Muscle layer of duodenum (tissue), 2 donors: ENCODE results near the gene OGFOD3.
"Not testable (repeated sequence)": the region's sequence is repeated elsewhere in the genome, so short reads cannot be mapped to it uniquely, and the experiment has no call there.

Experiments
- H3K27ac ChIP-seq: one replicate; pipeline ENCODE4 v1.7.0; 2013; ENCODE audit warnings: mild to moderate bottlenecking, low read length
- H3K27me3 ChIP-seq: one replicate; pipeline ENCODE4 v1.7.0; 2013; ENCODE audit warnings: low read depth, mild to moderate bottlenecking, control low read depth, low read length
- H3K36me3 ChIP-seq, 2 donors: one replicate each; pipeline ENCODE4 v1.7.0; 2013; ENCODE audit warnings: low read length in 2 of 2, control low read depth in 1 of 2, mild to moderate bottlenecking in 1 of 2; ENCODE audit not compliant: insufficient read depth in 2 of 2, control insufficient read depth in 1 of 2
- H3K4me1 ChIP-seq, 2 donors: one replicate each; pipeline ENCODE4 v1.7.0; 2013; ENCODE audit warnings: low read length in 2 of 2, mild to moderate bottlenecking in 2 of 2, control low read depth in 1 of 2, moderate library complexity in 1 of 2; ENCODE audit not compliant: insufficient read depth in 2 of 2, control insufficient read depth in 1 of 2
- H3K4me3 ChIP-seq, 2 donors: one replicate each; pipeline ENCODE4 v1.7.0; 2013; ENCODE audit warnings: low read length in 2 of 2, low read depth in 1 of 2, mild to moderate bottlenecking in 1 of 2
- H3K9me3 ChIP-seq, 2 donors: one replicate each; pipeline ENCODE4 v1.7.0; 2013; ENCODE audit warnings: low read length in 2 of 2, control low read depth in 1 of 2, mild to moderate bottlenecking in 1 of 2; ENCODE audit not compliant: control insufficient read depth in 1 of 2
- donor health status: healthy.

Gene OGFOD3

DNA sequence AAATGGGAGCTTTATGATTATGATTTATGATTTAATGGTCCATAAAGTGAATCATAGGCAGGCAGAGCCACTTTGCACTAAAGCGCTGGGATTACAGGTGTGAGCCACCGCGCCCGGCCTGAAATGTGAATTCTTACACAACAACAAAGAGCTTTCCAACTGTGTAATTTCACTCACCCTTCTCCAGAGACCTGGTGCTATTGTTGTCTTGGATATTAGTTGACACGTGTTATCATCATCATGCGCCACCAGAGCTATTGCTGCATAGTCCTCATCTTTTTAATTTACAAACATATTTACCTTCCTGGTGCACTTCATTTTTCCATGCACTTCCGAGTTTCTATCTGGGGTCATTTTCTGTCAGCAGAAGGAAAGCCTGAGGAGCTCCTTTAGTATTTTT, 51.6 kb downstream of the OGFOD3 start:
- H3K27me3 ChIP-seq = peaks cover 11% of the 10 kb centered on the region
- no peak overlapping the region for H3K27ac ChIP-seq
- H3K4me3 ChIP-seq = no peak overlapping the region
- peaks cover 0 to 16% of the 10 kb centered on the region in 2 donors for H3K4me1 ChIP-seq
- no peaks in the 10 kb centered on the region for H3K9me3 ChIP-seq
- H3K36me3 ChIP-seq = no peaks in the 10 kb centered on the region

DNA sequence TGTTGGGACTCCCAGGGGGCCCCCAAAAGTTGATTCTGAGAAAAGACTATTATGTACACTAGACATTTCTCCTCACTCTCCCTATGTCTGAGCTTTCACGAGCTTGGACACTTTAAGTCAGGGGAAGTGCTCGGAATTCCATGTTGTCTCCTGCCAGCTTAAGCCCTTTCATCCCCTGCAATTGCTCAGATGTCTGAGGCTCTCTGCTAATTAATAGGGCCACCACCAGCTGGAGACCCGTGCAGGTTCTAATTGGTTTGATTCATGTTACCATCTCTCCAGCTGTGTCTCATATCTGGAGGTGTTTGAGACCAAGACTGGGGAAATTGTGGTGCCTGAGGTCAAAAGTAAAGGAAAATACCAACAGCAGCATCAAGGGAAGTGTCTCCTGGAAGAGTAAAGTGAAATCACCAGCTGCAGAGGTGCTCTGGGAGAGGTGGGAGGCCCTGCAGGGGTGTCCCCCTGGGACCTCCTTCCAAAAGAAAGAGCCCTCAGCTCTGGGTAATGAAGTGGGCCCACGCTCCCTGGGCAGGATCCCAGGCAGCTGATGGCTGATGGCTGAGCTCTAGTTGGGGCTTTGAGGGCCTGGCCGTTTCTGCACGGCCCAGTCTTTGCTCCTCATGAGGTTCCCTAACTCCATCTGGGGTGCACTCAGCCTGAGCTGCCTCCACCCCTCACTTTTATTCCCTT, 52.6 kb downstream of the OGFOD3 start:
- peaks cover 0 to 6% of the 10 kb centered on the region in 2 donors for H3K4me1 ChIP-seq
- H3K27ac ChIP-seq = no peak overlapping the region
- peaks cover 4% of the 10 kb centered on the region for H3K27me3 ChIP-seq
- H3K4me3 ChIP-seq = no peak overlapping the region
- H3K9me3 ChIP-seq = no peaks in the 10 kb centered on the region
- no peaks in the 10 kb centered on the region for H3K36me3 ChIP-seq

DNA sequence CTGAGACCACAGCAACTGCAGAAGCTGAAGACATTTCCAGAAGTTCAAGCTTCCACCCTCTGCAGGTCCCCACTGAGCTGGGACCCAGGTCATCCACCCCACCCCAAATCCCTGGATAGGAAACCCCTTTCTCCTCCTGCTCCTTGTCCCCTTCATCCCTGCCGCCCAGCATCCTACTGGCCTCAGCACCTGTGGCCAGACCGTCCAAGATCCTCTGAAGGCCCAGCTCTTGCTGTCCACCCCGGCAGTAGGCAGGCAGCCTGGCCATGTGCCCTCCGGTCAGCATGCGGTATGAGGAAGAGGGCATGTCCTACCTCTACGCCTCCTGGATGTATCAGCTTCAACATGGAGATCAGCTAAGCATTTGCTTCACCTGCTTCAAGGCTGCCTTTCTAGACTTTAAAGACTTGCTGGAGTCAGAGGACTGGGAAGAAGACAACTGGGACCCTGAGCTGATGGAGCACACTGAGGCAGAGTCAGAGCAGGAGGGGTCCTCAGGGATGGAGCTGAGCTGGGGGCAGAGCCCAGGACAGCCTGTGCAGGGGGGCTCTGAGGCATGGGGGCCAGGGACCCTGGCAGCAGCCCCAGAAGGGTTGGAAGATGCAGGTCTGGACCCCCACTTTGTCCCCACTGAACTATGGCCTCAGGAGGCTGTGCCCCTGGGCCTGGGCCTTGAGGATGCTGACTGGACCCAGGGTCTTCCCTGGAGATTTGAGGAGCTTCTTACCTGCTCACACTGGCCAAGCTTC, 56.3 kb downstream of the OGFOD3 start:
- H3K27me3 ChIP-seq = peaks cover under 1% of the 10 kb centered on the region
- no peaks in the 10 kb centered on the region for H3K4me1 ChIP-seq
- H3K4me3 ChIP-seq = no peak overlapping the region
- H3K9me3 ChIP-seq = no peaks in the 10 kb centered on the region
- no peaks in the 10 kb centered on the region for H3K36me3 ChIP-seq
- H3K27ac ChIP-seq = no peak overlapping the region

DNA sequence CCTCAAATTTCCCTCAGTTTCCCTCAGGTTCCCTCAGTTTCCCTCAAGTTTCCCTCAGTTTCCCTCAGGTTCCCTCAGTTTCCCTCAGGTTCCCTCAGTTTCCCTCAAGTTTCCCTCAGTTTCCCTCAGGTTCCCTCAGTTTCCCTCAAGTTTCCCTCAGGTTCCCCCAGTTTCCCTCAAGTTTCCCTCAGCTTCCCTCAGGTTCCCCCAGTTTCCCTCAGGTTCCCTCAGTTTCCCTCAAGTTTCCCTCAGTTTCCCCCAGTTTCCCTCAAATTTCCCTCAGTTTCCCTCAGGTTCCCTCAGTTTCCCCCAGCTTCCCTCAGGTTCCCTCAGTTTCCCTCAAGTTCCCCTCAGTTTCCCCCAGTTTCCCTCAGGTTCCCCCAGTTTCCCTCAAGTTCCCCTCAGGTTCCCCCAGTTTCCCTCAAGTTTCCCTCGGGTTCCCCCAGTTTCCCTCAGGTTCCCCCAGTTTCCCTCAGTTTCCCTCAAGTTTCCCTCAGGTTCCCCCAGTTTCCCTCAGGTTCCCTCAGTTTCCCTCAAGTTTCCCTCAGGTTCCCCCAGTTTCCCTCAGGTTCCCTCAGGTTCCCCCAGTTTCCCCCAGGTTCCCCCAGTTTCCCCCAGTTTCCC, 58.8 kb downstream of the OGFOD3 start:
- not testable (repeated sequence) for H3K27ac ChIP-seq, H3K9me3 ChIP-seq, H3K27me3 ChIP-seq, H3K36me3 ChIP-seq, H3K4me1 ChIP-seq, H3K4me3 ChIP-seq

DNA sequence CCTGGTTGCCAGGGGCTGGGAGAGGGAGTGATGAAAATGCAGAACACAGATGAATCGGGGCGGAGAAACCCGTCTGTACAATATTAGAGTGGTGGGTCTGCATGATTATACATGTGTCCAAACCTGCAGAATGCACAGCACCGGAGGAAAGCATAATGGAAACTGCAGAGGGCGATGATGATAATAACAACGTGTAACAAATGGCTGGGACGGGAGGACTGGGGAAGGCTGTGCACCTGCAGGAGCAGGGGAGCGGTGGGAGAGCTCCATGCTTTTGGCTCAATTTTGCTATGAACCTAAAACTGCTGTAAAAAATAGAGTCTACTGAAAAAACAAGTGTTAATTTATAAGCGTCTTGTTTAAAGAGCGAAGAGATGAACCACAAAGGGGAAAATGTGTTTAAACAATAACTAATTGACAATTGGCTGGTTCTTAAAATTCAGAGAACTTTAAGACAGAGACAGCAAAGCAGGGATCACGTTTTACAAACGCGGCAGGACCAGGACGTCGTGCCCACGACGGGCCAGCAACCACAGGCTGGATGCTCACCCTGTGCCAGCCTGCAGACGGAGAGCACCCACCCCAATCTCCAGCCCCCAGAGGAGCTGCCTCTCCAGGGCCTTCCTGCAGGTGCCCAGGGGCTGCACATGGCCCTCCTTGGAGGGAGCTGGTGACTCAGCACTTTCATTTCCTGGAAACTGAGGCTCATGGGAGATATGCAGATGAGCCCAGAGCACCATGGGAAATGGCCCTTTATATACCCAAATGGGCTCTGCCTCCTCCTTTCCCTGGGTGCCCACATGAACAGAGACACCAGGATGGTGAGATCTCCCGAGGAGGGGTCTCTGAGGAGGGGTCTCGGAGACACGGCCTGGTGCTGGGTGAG, 59.7 kb downstream of the OGFOD3 start, which contains the start of gene TEX19:
TEX19 (plus strand) TSS at position 783 of the 886 bp plus-strand sequence. CDS start 2,904 bp downstream, outside the sequence.
- no peaks in the 10 kb centered on the region for H3K36me3 ChIP-seq
- no peak within 1 kb of the TSS for H3K4me3 ChIP-seq
- H3K4me1 ChIP-seq = peaks cover 0 to 8% of the 10 kb centered on the region in 2 donors
- H3K27ac ChIP-seq = no peak within 1 kb of the TSS
- peaks cover 6% of the 10 kb centered on the region for H3K27me3 ChIP-seq
- no peaks in the 10 kb centered on the region for H3K9me3 ChIP-seq

DNA sequence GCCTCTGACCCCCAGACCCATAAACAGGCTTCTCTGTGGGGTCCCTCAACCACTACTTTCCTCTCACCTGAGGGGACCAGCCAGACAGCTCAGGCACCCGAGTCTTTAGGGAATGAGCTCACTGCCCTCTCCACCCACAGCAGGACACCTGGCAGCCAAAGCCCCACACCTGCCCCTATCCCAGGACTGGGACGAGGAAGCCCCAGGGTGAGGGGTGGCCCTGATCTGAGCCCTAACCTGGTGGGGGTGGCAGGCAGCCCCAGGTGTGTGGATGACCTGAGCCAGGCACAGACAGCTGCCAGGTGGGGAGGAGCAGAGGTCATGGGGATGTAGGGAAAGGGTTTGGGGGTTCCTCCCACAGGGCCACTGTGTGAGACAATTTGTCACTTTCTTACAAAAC, 61.0 kb downstream of the OGFOD3 start:
- H3K4me3 ChIP-seq = no peak overlapping the region
- no peaks in the 10 kb centered on the region for H3K9me3 ChIP-seq
- peaks cover 0 to 8% of the 10 kb centered on the region in 2 donors for H3K4me1 ChIP-seq
- no peak overlapping the region for H3K27ac ChIP-seq
- H3K36me3 ChIP-seq = no peaks in the 10 kb centered on the region
- H3K27me3 ChIP-seq = peaks cover 6% of the 10 kb centered on the region

DNA sequence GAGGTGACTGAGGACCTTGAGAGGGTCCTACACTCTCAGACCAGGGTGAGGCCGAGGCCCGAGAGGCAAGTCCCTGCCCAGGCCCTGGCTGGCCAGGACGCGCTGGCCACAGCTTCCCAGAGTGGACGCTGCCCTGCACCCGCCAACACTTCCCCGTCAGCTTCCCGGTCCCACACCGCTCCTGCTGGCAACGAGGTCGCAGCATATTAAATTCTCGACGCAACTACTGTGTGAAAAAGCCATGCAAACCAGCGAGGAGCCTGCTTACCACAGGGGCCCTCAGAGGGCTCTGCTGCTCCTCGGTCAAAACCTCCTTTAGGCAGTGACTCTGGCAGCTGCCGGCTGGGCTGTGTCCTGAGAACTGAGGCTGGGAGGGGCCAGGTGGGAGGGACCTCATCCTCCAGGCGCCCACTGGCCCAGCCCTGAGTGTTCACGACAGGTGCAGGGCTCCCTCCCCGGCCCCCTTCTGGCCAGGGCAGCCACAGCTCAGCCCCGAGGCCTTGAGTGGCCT, 61.5 kb downstream of the OGFOD3 start:
- Histone ChIP-seq H3K27me3 (peaks cover 6% of the 10 kb centered on the region), H3K4me1 (peaks cover 0 to 10% of the 10 kb centered on the region in 2 donors), H3K36me3 (no peaks in the 10 kb centered on the region), H3K27ac (no peak overlapping the region), H3K9me3 (no peaks in the 10 kb centered on the region), H3K4me3 (no peak overlapping the region)

DNA sequence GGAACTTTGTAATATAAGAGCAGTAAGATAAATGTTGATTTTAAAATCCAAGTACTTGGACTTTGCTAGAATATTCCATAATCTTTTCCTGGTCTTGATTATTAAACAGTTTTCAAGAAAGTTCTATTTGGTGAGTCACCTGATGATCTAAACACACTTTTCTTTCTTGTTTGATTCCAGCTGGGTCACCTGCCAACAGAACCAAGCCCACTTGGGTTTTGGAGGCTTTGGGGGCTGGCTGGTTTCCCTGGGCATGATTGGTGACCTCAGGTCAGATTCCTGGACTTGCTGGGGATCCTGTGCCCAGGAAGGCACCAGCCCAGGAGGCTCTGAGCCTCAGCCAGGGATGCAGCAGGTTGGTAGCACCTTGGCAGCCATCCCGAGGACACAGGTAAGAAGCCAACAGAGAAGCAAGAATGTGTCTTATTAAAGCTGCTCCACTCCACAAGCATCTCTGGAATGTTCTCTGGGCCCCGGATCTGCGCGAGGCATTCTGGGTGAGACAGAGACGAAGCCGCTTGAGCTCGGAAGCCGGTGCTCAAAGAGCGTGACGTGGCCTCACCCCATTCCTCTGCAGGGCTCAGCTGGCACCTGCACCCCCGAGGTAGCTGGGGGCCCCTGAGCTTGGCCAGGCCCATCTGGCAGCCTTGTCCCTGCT, 62.5 kb downstream of the OGFOD3 start:
- Histone ChIP-seq H3K27me3 (peaks cover 6% of the 10 kb centered on the region), H3K4me1 (peaks cover 0 to 14% of the 10 kb centered on the region in 2 donors), H3K4me3 (no peak overlapping the region), H3K9me3 (no peaks in the 10 kb centered on the region), H3K36me3 (no peaks in the 10 kb centered on the region), H3K27ac (no peak overlapping the region)

DNA sequence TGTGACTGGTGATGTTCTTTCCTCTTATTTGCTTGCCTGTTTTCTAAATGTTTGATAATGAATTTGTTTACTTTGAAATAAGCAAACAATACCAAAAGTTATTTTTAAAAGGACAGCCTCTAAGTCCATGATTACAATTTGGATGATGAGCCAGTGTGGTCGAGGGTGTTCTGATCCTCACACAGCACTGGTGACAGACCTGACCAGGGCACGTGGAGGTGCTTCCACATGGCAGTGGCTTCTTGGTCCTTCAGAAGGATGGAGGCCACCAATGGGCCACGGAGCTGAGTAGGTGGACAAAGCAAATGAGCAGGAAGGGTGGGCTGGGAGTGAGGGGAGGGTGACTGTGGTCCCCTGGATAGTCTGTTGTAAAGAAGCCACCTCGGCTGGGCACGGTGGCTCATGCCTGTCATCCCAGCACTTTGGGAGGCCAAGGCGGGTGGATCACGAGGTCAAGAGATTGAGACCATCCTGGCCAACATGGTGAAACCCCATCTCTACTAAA, 63.5 kb downstream of the OGFOD3 start:
- H3K4me1 ChIP-seq = peaks cover 0 to 14% of the 10 kb centered on the region in 2 donors
- H3K27ac ChIP-seq = no peak overlapping the region
- H3K27me3 ChIP-seq = peaks cover 6% of the 10 kb centered on the region
- no peak overlapping the region for H3K4me3 ChIP-seq
- H3K9me3 ChIP-seq = no peaks in the 10 kb centered on the region
- no peaks in the 10 kb centered on the region for H3K36me3 ChIP-seq

DNA sequence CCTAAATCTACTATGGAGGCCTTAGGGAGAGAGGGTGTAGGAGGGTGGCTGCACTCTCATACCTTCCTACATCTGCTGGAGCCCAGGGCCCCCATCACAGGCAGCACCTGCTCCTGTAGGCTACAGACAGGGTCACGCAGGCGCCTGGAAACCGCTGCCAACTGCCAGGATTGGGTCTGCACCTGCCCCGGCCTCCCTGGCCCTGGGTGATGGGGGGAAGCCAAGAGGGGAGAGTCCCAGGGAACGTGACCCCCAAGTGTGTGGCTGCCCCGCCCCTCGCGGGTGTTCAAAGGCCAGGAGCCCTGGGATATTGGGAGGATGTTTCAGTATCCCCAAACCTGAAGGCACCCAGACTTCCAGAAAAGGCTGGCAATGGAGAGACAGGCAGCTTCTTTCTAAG, 64.9 kb downstream of the OGFOD3 start:
- Histone ChIP-seq H3K36me3 (no peaks in the 10 kb centered on the region), H3K27me3 (peaks cover 6% of the 10 kb centered on the region), H3K9me3 (no peaks in the 10 kb centered on the region), H3K27ac (no peak overlapping the region), H3K4me1 (peaks cover 0 to 14% of the 10 kb centered on the region in 2 donors), H3K4me3 (no peak overlapping the region)
